Fibroblast of skin of right quadriceps (primary cell): ENCODE measurements around the gene KRTAP4-6.
"Not testable (repeated sequence)": the region's sequence is repeated elsewhere in the genome, so short reads cannot be mapped to it uniquely, and the experiment has no call there.

Experiments
- DNase-seq: peaks from one replicate; pipeline ENCODE4 v3.0.0-alpha.2; 2013

Gene KRTAP4-6

GRCh38 chr17:41140360-41141131 is at the start of gene KRTAP4-6:
Gene KRTAP4-6, minus strand, starts transcription at chr17:41140544. Its CDS starts 57 bp downstream, at chr17:41140487.
- peak; percentile 94 for DNase-seq

GRCh38 chr17:41189837-41190318 is 49.5 kb upstream of the KRTAP4-6 start, which contains the start of gene KRTAP9-1:
Gene KRTAP9-1, plus strand, starts transcription at chr17:41189887. Its CDS starts 0 bp downstream, at chr17:41189887.
- not testable (repeated sequence) for DNase-seq

- DNase-seq: no peak
Measured at GRCh38 chr17:41186872-41187271, 46.5 kb upstream of the KRTAP4-6 start.

GRCh38 chr17:41185001-41185400 is 44.7 kb upstream of the KRTAP4-6 start:
- no peak for DNase-seq

GRCh38 chr17:41184480-41184961 is 44.2 kb upstream of the KRTAP4-6 start, which contains the start of gene KRTAP4-1:
Gene KRTAP4-1, minus strand, starts transcription at chr17:41184911. Its CDS starts 57 bp downstream, at chr17:41184854.
- no peak for DNase-seq

- DNase-seq: peak; percentile 50
Measured at GRCh38 chr17:41178843-41179616, 38.7 kb upstream of the KRTAP4-6 start.

GRCh38 chr17:41178341-41178740 is 38.0 kb upstream of the KRTAP4-6 start:
- peak; percentile 47 for DNase-seq

GRCh38 chr17:41177727-41178271 is 37.5 kb upstream of the KRTAP4-6 start, which contains the start of gene KRTAP4-2:
Gene KRTAP4-2, minus strand, starts transcription at chr17:41178221. Its CDS starts 57 bp downstream, at chr17:41178164.
- no peak for DNase-seq

- DNase-seq: no peak
Measured at GRCh38 chr17:41176744-41177387, 36.5 kb upstream of the KRTAP4-6 start.

GRCh38 chr17:41171886-41172285 is 31.5 kb upstream of the KRTAP4-6 start:
- DNase-seq: peak; percentile 31

GRCh38 chr17:41168121-41168520 is 27.8 kb upstream of the KRTAP4-6 start, which contains the start of gene KRTAP4-3:
Gene KRTAP4-3, minus strand, starts transcription at chr17:41168221. Its CDS starts 49 bp downstream, at chr17:41168172.
- no peak for DNase-seq

- DNase-seq: no peak
Measured at GRCh38 chr17:41167561-41167960, 27.2 kb upstream of the KRTAP4-6 start.

GRCh38 chr17:41163828-41164227 is 23.5 kb upstream of the KRTAP4-6 start:
- DNase-seq: peak; percentile 5

- DNase-seq: no peak
Measured at GRCh38 chr17:41160648-41161047, 20.3 kb upstream of the KRTAP4-6 start, which contains the start of gene KRTAP4-4. Gene KRTAP4-4, minus strand, starts transcription at chr17:41160748. Its CDS starts 57 bp downstream, at chr17:41160691.

GRCh38 chr17:41160190-41160589 is 19.8 kb upstream of the KRTAP4-6 start:
- not testable (repeated sequence) for DNase-seq

GRCh38 chr17:41153856-41154255 is 13.5 kb upstream of the KRTAP4-6 start:
- no peak for DNase-seq

- DNase-seq: no peak
Measured at GRCh38 chr17:41151525-41151924, 11.2 kb upstream of the KRTAP4-6 start.

- no peak for DNase-seq
Measured at GRCh38 chr17:41150026-41150425, 9.7 kb upstream of the KRTAP4-6 start.

GRCh38 chr17:41149652-41149985 is 9.3 kb upstream of the KRTAP4-6 start, which contains the start of gene KRTAP4-5:
Gene KRTAP4-5, minus strand, starts transcription at chr17:41149825. Its CDS starts 58 bp downstream, at chr17:41149767.
- DNase-seq: no peak

- DNase-seq: not testable (repeated sequence)
Measured at GRCh38 chr17:41148971-41149651, 8.8 kb upstream of the KRTAP4-6 start.

- DNase-seq: no peak
Measured at GRCh38 chr17:41147531-41148204, 7.3 kb upstream of the KRTAP4-6 start.
